Hematopoietic multipotent progenitor cell (in vitro differentiated cells): ENCODE data around the gene NLRP6. TPM values are rescaled to one million over a fixed set of nuclear protein-coding genes. Genes with fewer than 3 reads are reported as not detected.
A peak's percentile ranks its signal among the peaks of the same experiment; 100 is the strongest.

Source experiments
- DNase-seq, 3 donors: peaks; one replicate each; pipeline ENCODE4 v3.0.0-alpha.2; 2011 to 2015; ENCODE audit warnings: low read depth in 2 of 3, low spot score in 2 of 3
- total RNA-seq: library from RNA; depleted of rRNA; stranded (reverse); fragments of >200 nt; gene quantifications from one replicate; pipeline ENCODE4 v1.2.3, GENCODE V29; 2012

Gene NLRP6
- total RNA-seq, 1 donor: 0.54 TPM

GRCh38 chr11:255176-255575 lies 23.0 kb upstream of the NLRP6 start:
- no peak for DNase-seq

GRCh38 chr11:255816-256215 lies 22.4 kb upstream of the NLRP6 start:
- DNase-seq: no peak

GRCh38 chr11:256952-257737 lies 21.1 kb upstream of the NLRP6 start:
- no peak for DNase-seq

- DNase-seq: peak in 1 of 3 donors; percentile 43
Observed at GRCh38 chr11:257766-258493, 20.3 kb upstream of the NLRP6 start.

GRCh38 chr11:259413-259812 lies 18.8 kb upstream of the NLRP6 start:
- DNase-seq: no peak

- DNase-seq: no peak
Observed at GRCh38 chr11:261624-262023, 16.6 kb upstream of the NLRP6 start.

- DNase-seq: peak in 1 of 3 donors; percentile 30
Observed at GRCh38 chr11:266676-267439, 11.3 kb upstream of the NLRP6 start.

- DNase-seq: peak in 2 of 3 donors; percentile 53 to 61
Observed at GRCh38 chr11:267491-267994, 10.7 kb upstream of the NLRP6 start.

GRCh38 chr11:268716-269145 lies 9.5 kb upstream of the NLRP6 start:
- DNase-seq: peak in 2 of 3 donors; percentile 56 to 76

- peak in 2 of 3 donors; percentile 80 to 87 for DNase-seq
Observed at GRCh38 chr11:269146-269890, 8.9 kb upstream of the NLRP6 start.

- no peak for DNase-seq
Observed at GRCh38 chr11:270451-271318, 7.5 kb upstream of the NLRP6 start.

GRCh38 chr11:271319-271715 lies 6.9 kb upstream of the NLRP6 start:
- no peak for DNase-seq

- no peak for DNase-seq
Observed at GRCh38 chr11:272195-272930, 5.8 kb upstream of the NLRP6 start.

- DNase-seq: no peak
Observed at GRCh38 chr11:272931-273198, 5.3 kb upstream of the NLRP6 start.

- DNase-seq: no peak
Observed at GRCh38 chr11:276219-276618, 2.0 kb upstream of the NLRP6 start.

GRCh38 chr11:279040-279965 lies 1.1 kb downstream of the NLRP6 start:
- DNase-seq: peak in 1 of 3 donors; percentile 16

GRCh38 chr11:279966-280705 lies 1.9 kb downstream of the NLRP6 start:
- DNase-seq: peak in 1 of 3 donors; percentile 52
